GM21381 (cell line): ENCODE measurements around the gene PLCH1.

Source experiments
- ATAC-seq: cut with Tn5 transposase; IDR thresholded peaks from one replicate; pipeline ENCODE4 v1.9.1; 2021; ENCODE audit warnings: mild to moderate bottlenecking, moderate library complexity; ENCODE audit not compliant: unreplicated experiment

PLCH1 gene

DNA sequence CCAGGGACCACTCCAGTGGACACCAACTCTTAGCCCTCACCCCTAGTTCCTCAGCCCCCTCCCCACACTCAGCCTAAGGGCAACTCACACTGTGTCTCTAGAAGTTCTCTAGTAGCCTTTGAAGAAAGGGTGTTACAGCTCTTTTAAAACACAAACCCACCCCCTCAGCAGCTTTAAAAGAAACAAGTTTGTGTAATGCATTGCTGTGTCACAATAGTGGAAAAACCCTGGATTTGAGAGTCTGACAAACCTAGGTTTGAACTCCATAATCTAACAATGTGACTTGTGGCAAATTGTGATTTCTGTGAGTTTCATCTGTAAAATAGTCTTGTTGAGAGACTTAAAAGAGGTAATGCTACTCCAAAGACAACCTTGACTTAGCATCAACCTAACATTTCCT is 54.0 kb downstream of the PLCH1 start:
- ATAC-seq, result no peak

DNA sequence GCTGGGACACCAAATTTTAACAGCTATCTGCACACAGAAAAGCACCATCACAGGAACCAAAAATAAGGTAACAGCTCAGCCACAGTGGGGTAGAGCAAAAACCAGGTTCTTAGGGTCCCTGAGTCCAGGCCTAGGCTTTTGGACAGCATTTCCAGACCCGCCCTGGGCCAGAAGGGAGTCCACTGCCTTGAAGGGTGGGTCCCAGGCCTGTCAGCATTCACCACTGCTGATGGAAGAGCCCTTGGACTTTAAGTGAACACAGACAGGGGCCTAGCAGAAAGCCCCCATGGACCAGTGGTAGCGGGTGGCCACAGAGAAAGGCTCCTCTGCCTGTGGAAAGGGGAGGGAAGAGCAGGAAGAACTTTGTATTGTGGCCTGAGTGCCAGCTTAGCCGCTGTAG is 56.4 kb downstream of the PLCH1 start:
- no peak for ATAC-seq

DNA sequence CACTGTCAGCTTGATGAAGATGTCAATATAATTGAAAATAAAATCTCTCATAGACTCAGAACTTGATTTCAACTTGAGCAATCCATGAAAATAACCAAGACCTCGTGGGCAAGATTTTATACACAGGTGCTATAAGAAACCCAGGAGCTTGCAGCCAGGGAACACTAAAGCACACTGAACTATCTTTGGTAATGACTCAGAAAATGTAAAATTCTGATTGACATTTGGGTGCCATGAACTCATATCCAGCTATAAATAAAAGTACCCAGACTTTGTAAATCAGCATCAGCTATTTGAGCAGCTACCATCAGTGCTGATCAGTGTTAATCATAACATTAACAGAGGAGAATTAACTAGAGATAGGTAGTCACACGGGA is 61.5 kb downstream of the PLCH1 start:
- no peak for ATAC-seq

DNA sequence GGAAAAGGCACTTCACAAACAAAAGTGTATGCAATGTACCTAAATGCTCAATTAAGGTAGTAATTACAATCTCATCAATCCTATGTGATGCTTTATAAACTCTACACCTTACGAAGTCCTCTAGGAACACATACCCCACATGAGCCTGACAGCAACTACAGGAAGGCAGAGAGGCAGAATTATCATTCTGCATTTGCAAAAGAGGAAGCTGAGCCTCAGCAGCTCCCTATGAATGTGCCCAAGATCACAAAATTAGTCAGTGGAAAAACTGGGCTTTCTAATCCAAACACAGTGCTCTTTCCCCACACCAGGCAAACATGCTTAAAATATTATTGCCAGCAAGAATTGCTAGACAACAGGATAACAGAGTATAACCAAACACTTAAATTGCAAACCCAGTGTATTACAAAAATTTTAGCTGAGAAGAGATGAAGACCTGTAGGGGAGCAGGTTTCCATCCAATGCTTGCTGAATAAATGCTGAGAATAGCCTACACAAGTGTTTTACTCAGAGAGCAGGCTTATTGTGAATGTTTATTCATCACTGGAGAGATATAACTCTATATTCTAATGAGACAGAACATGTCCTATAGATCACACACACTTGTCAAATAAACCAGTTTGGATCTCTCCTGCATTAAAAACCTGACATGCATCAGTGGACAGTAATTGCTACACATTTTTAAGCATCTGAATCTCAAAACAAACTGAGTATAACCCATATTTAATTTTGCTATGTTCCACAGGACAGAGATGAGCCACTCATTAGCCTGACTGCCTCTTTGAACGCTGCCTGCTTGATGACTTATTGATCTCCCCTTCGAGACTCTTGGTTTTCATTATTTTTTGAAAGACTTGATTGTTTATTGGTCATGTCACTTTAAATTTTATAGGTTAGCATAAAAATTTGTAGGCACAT is 62.2 kb downstream of the PLCH1 start:
- ATAC-seq, result no peak

DNA sequence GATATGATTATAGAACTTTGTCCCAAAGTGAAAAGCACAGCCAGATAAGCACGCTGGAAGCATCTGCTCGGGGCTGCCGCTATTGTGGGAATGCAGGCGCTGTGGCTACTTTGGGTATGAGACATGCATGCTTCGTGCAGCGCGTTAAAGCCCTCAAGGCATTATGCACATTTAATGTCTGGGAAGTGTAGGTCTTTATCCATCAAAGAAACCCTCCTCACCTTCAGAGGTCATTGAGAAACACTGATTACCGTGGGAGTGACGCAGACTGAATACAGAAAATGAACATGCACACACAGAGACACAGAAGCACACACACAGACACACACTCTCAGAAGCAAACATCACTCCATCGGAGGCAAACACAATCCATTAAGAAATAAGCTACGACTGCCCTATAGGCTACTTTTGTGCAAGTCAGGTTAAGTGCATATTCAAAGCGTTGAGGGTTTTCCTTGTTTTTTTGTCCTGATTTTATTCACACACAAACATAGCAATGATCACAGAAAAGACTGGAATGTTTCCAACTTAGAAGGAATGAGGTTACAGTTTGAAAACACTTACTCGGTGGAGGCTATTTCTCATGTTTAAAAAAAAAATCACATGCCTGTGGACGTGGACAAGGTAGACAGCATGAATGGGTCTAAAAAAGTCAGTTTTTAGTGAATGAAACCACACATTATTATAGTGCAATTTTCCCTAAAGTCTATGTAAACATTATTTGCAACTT is 68.5 kb downstream of the PLCH1 start:
- ATAC-seq, result no peak

DNA sequence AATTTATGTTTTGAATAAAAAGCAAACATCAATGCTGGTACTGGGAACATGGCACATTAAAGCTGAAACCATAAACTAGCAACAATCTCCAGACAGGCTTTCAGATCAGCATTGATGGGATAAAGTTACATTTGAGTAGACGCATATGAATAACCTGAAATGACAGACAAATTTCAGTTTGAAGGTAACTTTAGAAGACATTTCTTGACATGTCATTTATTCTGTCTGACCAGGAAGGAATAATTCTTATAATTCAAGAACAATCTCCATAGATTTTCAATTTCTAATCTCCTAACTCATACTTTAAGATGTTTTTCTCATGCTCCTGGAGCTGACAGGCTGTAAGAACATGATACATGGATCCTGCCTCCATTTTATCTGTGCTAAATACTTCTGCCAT is 69.8 kb downstream of the PLCH1 start:
- no peak for ATAC-seq

DNA sequence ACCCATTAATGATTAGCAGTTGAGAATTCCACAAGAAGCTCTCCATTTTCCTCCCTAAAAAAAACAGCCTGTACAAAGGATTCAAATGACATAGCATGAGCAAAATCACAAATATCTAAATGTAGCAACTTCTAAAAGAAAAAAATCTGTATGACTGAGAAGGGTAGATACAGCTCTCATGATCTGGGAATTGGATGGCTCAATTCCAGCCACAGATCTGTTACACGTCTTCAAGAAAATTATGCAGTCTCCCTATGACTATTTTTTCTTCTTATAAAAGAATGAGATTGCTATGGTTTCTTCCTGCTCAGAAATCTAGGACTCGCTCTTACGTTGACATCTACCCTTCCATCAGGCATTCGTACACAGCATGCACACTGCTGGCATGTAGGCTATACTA is 71.5 kb downstream of the PLCH1 start:
- ATAC-seq, result no peak

DNA sequence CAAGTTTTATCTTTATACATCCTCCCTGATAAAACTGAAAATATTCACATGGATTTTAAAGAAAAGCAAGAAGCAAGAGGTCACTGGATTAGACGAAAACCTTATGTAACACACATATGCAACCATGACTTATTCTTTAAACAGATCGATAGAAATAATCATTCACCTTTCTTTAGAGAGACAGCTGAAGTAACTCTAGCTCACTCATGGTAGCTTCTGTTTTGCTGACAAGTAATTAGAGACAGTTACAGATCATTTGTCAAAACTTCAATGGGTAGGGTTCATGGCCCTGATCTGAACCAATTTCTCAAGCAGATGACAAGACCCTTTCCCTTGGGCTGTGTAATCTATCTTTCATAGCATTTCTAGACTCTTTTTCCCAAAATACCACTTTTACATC is 74.5 kb downstream of the PLCH1 start:
- no peak for ATAC-seq

DNA sequence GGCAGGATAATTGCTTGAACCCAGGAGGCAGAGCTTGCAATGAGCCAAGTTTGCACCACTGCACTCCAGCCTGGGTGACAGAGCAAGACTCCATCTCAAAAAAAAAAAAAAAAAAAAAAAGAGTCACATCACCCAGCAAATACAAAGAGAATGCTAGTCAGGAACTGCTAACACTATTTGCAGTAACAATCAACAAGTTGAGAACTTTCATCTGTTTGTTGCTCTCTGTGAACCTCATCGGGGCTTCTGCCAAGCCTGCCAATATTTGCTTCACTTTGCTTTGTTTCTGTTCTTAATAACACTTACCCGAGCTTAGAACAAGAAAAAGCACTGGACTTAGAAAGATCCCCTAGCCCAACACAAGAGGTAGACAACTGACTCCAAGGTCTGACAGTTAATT is 76.9 kb downstream of the PLCH1 start:
- no peak for ATAC-seq

DNA sequence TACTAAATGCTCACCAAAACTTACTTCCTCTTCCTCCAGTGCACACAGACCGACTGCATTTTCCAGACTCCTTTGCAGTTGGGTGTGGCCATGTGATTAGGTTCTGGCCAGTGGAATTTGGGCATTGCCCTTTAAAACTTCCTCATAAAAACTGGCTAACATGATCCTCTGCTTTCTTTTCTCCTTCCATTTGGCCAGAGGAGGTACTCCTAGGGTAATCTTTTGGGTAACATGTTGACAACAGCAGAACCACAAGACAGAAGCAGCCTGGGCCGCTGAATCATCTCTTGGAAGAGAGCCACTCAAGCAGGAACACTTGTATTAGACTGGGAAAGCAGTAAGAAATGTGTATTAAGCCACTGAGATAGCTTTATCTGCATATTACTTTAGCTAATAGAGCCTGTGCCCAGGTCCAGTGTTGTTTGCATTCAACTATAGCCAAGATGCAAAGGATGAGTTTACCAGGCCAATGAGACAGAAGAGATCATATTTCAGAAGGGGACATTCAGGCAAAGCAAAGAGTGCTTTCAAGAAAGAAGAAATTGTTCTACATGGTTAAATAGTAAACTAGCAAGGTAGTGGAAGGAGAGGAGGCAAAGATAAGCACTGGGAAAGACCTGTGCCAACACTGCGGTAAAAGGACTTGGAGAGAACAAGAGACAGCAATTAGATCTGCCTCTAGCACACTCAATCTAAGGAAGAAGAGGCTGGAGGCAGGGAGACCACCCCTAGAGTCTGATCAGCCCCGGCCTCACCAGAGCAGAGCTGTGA is 79.8 kb downstream of the PLCH1 start:
- ATAC-seq, result no peak

DNA sequence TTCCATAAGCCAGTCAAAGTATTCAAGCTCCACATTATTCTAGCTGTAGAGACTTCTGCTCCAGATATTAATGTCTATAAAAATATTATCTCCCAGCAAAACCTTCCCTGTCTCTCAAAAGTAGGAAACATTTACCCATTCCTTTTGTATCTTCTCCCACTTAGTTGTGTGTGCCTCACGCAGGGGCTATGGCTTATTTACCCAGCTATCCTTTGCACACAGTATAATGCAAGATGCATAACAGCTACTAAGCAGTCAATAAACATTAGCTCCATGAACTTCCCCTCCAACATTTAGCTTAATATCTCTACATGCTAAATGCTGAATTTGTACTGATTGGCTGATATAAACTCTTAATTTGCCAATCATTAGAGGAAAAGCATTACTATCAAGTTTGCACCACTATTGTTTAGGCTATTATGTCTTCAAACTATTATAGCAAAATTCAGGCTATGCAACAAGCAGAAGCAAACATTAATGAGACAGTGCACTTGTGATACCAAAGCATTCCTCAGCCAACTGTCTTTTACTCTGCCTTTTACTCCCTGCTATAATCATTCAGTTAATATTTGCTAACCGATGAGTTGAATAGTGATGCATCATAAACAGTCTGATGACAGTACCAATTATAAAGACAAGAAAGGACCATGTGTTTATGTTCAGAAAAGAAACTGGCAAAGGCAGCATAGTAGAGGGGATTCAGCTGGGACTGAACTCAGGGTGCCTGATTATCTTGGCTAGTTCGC is 81.2 kb downstream of the PLCH1 start:
- ATAC-seq, result no peak

DNA sequence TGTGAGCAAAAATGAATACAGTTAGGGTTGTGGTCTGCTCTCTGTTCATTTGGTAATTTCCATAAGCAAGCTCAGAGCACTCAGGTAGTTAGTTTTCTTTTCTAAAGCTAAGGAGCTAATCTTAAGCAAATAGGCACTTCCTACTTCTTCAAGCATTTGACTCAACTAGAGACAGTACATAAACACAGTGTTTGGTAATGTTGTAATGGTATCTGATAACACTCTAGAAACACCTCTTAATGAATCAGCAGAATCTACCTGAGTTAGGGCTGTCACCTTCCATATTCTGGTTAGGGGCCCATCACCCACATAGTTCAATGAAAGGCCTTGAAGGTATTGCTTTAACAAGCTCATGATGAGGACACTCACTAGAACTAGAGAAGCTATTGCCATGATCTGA is 83.1 kb downstream of the PLCH1 start:
- ATAC-seq, result no peak

DNA sequence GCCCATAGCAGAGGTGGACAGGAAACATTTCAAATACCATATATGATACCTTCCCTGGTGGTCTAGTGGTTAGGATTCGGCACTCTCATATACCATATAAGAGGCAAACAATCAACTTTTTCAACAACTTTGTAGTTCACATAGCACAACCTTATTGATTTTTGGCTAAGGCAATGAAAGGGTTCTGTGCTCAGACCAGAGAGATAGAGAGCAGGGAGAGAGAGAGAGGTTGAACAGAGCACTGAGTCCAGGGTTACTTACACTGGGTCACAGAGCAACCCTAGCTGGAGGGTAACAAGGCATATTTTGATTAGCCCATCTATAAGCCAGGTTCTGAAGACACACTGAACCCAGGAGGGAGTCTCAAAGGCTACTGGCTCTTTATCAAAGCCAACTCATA is 83.8 kb downstream of the PLCH1 start:
- ATAC-seq, result no peak

DNA sequence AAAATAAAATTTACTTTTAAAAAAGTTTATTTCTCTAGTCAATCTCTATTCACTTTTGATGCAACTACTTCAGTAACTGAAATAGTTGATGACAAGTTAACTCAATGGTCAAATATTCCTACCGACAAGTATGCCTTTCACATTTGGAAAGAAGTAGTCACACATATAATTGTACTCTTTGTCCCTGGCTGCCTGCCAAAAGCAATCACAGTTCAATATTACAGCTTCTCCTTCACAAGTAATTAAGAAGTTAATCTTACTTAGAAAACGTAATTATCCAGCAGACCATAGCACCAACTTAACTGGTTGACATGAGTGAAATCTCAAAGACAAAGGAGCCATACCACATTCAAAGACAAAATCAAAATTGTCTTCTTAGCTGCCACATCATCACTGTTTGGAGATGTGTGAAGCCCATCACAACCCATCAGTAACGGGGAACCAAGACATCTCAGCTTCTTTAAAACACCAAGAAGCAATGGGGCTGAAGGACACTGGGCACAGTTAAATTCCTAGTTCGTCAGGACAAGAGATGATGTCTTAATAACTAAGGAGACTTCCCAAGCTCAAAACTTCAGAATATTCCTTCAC is 86.1 kb downstream of the PLCH1 start:
- no peak for ATAC-seq

DNA sequence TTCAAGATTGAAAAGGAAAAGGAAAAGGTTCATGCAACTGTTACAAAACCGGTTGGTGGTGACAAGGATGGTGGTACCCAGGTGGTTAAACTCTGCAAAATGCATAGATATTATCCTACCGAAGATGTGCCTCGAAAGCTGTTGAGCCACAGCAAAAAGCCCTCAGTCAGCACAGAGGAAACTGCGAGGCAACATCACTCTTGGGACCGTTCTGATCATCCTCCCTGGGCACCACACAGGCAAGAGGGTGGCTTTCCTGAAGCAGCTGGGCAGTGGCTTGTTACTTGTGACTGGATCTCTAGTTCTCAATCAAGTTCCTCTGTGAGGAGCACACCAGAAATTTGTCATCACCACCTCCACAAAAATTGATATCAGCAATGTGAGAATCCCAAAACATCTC is 86.9 kb downstream of the PLCH1 start:
- ATAC-seq, result no peak

DNA sequence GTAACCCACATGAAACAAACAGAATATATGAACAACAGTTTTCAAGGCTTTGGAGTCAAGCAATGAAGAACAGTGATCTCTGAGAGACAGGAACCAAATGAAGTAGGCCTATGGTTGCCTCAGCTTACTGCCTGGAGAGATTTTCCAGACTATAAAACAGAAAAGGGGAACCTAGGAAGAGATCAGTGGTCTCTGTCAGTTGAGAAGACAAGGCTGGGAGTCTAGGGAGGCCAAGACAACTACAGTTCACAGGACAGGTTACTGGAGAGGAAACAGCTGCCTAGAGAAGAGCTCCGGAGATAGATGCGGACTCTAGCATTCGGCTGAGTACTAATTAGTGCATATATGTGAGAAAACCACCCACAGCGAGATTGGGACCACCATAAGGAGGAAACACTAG is 87.7 kb downstream of the PLCH1 start:
- ATAC-seq, result no peak

DNA sequence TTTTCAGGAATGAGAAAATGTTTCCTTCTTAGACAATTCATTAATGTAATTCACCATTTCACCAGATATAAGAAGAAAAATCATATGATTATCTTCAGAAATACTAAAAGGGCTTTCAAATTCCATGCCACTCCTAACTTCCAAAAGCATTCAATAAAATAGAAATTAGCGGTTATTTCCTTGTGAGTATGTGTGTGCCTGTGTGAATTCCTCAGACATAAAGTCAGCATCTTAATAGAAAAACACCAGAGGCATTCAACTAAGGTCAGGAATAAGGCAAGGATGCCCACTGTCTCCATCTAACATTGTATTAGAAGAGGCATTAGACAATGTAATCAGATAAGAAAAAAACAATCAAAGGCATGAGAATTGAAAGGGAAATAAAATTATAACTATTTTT is 88.4 kb downstream of the PLCH1 start:
- ATAC-seq, result no peak

DNA sequence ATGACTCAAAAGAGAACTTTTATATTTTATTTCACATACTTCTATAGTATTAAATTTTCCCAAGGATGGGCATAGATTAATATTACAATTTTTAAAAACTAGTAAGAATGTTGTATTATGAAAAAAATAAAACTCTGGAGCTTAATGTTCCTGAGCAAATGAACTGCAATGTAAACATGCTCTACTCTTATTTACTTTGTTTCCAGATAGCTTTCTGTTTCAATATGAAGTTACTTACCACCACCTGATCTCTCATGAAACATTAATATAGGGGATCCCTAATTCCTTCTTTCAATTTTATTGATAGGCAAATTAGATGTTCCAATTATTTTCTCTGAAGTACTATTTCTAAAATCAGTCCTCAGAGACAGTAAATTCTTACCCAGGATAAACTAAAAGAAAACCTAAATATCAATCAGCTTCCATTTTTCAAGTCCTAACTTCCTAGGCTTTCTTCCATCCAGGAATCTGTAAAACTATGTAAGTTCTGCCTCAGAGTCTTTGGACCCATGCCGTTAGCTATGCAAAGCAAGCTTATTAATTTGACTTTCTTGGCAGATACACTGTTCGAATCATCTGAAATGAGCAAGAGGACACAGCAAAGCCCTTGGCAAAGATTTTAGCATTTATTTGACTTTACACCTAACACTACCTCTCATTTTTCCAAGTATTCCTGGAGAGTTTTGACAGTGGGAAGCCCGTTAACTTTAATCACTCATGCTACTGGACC is 93.2 kb downstream of the PLCH1 start:
- ATAC-seq, result no peak

DNA sequence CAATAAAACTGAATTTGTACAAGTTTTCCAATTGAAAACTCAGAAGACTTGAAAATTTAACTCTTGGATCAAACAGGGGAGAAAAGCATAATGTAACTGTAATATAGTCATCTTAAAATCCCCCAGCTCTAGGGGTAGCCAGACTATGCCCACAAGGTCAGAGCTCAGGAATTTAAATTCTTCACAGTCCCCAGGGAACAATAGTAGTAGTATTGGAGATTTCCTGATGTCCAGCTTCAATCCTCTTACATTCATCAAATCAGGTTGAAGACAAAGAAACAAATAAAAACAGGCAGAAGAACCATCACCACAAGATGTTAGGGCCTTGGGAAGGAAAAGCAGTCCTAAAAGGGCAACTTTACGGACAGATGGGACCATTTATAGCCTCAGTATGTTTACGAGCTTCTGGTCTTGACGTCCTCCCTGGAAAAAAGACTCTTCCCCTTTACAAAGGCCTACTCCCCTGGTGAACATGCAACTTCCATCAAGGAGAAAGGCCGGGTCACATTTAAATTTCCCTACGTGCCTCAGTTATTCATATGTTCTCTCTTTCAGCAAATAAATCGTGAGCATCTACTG is 96.8 kb downstream of the PLCH1 start:
- ATAC-seq, result no peak

DNA sequence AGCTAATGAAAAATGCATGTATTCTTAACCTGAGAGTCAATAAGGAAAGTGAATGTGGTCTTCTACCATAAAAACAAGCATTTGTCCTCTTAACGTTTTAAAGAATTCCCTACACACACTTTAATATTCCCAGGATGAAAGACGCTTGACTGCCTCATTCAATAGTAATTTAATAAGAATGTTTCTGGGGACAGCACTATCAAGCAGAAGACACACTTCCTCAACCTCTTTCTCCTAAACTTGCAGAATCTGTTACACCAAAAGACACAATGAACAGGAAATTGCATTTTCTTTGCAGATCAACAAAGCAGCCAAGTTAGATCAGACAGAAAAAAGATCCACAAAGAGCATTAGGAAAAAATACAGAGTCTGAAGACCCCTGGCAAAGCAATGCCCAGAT is 97.7 kb downstream of the PLCH1 start:
- ATAC-seq, result no peak
